ENCODE measurements around the gene ATP6V0A4. TPM values are rescaled to one million over a fixed set of nuclear protein-coding genes. Genes with fewer than 3 reads are reported as not detected.
A peak's percentile ranks its signal among the peaks of the same experiment; 100 is the strongest.

The ATP6V0A4 gene
- total RNA-seq, 1 experiment from 2014 or later: 1.1 TPM

DNA sequence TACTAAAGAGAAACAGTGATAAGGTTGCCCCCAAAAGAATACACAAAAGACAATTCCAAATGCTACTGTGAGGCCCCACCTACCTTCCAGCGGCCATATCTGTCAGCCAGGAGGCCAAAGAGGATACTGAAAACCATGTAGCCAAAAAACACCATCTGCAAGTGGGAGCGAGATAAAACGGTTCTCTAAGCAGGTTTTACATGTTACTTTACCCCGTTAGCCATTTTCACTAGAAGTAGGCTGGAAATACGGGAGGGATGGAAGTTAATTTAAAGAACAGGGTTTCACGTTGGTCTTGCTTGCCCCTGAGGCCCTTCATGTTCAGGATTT, 135.0 kb downstream of the ATP6V0A4 start (continued):
- TF ChIP-seq, protein P1, sequence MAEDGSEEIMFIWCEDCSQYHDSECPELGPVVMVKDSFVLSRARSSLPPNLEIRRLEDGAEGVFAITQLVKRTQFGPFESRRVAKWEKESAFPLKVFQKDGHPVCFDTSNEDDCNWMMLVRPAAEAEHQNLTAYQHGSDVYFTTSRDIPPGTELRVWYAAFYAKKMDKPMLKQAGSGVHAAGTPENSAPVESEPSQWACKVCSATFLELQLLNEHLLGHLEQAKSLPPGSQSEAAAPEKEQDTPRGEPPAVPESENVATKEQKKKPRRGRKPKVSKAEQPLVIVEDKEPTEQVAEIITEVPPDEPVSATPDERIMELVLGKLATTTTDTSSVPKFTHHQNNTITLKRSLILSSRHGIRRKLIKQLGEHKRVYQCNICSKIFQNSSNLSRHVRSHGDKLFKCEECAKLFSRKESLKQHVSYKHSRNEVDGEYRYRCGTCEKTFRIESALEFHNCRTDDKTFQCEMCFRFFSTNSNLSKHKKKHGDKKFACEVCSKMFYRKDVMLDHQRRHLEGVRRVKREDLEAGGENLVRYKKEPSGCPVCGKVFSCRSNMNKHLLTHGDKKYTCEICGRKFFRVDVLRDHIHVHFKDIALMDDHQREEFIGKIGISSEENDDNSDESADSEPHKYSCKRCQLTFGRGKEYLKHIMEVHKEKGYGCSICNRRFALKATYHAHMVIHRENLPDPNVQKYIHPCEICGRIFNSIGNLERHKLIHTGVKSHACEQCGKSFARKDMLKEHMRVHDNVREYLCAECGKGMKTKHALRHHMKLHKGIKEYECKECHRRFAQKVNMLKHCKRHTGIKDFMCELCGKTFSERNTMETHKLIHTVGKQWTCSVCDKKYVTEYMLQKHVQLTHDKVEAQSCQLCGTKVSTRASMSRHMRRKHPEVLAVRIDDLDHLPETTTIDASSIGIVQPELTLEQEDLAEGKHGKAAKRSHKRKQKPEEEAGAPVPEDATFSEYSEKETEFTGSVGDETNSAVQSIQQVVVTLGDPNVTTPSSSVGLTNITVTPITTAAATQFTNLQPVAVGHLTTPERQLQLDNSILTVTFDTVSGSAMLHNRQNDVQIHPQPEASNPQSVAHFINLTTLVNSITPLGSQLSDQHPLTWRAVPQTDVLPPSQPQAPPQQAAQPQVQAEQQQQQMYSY (CRISPR knock-in tag; IDR thresholded peaks at IDR 0.05): no peak
- TF ChIP-seq, protein P2, sequence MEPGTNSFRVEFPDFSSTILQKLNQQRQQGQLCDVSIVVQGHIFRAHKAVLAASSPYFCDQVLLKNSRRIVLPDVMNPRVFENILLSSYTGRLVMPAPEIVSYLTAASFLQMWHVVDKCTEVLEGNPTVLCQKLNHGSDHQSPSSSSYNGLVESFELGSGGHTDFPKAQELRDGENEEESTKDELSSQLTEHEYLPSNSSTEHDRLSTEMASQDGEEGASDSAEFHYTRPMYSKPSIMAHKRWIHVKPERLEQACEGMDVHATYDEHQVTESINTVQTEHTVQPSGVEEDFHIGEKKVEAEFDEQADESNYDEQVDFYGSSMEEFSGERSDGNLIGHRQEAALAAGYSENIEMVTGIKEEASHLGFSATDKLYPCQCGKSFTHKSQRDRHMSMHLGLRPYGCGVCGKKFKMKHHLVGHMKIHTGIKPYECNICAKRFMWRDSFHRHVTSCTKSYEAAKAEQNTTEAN (CRISPR knock-in tag; IDR thresholded peaks at IDR 0.05): no peak
- TF ChIP-seq, protein P3, sequence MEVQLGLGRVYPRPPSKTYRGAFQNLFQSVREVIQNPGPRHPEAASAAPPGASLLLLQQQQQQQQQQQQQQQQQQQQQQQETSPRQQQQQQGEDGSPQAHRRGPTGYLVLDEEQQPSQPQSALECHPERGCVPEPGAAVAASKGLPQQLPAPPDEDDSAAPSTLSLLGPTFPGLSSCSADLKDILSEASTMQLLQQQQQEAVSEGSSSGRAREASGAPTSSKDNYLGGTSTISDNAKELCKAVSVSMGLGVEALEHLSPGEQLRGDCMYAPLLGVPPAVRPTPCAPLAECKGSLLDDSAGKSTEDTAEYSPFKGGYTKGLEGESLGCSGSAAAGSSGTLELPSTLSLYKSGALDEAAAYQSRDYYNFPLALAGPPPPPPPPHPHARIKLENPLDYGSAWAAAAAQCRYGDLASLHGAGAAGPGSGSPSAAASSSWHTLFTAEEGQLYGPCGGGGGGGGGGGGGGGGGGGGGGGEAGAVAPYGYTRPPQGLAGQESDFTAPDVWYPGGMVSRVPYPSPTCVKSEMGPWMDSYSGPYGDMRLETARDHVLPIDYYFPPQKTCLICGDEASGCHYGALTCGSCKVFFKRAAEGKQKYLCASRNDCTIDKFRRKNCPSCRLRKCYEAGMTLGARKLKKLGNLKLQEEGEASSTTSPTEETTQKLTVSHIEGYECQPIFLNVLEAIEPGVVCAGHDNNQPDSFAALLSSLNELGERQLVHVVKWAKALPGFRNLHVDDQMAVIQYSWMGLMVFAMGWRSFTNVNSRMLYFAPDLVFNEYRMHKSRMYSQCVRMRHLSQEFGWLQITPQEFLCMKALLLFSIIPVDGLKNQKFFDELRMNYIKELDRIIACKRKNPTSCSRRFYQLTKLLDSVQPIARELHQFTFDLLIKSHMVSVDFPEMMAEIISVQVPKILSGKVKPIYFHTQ (CRISPR knock-in tag; IDR thresholded peaks at IDR 0.05): no peak
- no peak for TF ChIP-seq ZNF121 (CRISPR knock-in tag; IDR thresholded peaks at IDR 0.05)
- TF ChIP-seq, protein P4, sequence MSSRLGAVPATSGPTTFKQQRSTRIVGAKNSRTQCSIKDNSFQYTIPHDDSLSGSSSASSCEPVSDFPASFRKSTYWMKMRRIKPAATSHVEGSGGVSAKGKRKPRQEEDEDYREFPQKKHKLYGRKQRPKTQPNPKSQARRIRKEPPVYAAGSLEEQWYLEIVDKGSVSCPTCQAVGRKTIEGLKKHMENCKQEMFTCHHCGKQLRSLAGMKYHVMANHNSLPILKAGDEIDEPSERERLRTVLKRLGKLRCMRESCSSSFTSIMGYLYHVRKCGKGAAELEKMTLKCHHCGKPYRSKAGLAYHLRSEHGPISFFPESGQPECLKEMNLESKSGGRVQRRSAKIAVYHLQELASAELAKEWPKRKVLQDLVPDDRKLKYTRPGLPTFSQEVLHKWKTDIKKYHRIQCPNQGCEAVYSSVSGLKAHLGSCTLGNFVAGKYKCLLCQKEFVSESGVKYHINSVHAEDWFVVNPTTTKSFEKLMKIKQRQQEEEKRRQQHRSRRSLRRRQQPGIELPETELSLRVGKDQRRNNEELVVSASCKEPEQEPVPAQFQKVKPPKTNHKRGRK (CRISPR knock-in tag; IDR thresholded peaks at IDR 0.05; ENCODE audit: borderline replicate concordance): no peak
- no peak for TF ChIP-seq ZNF219 (CRISPR knock-in tag; IDR thresholded peaks at IDR 0.05; ENCODE audit: borderline replicate concordance)
- TF ChIP-seq, protein P5, sequence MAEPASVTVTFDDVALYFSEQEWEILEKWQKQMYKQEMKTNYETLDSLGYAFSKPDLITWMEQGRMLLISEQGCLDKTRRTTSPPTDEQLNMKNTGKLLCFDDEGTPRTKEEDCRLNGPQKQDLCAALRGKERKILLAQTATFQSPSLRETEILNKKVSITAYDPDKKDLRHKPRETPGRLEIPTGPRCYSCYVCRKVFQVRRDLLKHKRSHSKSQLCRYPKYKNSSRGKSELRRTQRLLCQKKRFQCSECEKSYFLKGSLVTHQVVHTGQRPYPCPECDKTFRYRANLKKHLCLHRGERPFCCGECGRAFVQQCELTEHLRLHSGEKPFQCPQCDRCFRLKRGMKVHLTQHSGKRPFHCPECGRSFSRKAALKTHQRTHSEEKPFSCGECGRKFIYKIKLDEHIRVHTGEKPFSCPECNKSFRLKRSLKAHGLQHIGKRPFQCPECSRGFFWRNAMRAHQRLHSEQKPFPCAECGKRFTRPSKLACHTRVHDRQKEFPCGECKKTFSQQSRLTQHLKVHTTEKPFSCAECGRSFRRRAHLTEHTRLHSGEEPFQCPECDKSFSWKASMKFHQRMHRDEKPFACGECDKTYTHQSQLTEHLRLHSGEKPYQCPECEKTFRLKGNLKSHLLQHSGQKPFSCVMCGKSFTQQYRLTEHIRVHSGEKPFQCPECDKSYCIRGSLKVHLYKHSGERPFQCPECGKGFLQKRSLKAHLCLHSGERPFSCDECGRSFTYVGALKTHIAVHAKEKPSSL (CRISPR knock-in tag; conservative IDR thresholded peaks at IDR 0.05): no peak
- TF ChIP-seq HMGA2 (CRISPR knock-in tag; IDR thresholded peaks at IDR 0.05): no peak
- no peak for TF ChIP-seq ETV6 (CRISPR knock-in tag; IDR thresholded peaks at IDR 0.05)

DNA sequence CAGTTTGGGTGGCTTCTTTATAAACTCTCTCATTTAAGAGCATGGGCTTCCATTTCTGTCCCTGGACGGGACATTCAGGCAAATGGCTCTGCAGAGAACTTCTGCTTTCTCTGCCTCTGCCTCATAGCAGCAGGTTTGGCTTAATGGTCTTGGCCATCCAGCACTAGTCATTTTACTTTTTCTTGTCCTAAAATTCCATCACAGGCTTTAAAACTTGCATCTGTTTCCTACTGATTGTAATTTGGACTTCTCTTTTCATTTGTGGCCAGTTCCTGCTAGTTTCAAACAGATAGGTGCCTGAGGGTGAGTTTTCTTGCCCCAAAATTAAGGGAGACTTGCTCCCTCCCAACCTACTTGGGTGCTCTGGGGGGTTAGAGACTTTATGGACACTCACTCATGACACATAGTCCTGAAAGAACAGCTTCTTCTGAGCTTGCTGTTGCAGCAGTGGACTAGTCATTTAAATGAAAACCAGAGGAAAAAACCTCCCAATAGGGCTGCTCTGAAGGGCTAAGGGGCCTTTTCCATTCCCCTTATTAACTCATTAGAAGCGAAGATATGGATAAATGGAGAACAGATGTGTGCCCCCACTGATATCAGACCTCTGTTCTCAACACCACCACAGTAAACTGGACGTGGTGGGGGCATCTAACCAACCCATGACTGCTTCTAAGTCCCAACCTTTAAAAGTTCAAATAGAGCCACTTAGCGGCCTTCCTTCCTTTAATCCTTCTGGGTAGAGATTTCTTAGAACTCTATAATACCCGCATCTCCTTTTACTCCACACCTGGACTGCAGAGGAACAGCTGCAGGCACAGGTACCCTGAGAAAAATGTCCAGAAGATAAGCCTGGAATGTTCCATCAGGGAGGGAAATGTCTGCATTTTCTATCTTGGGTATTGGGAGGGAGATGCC, 135.7 kb downstream of the ATP6V0A4 start:
- ChIA-PET CTCF (interaction anchor here (2.3 to 2.4 kb wide), 2 partner anchors 17 to 76 kb away, joined by 6 to 13 read pairs; no protein-coding TSS in a partner anchor), POLR2A (no interaction called here)
- DNase-seq (ENCODE audit: low spot score) (no peak), ATAC-seq (no peak)
- peaks cover 73% of the 10 kb centered on the region for H3K4me1 Mint-ChIP-seq
- TF ChIP-seq NR1H2 (CRISPR knock-in tag; IDR thresholded peaks at IDR 0.05) (no peak), ZNF121 (CRISPR knock-in tag; IDR thresholded peaks at IDR 0.05) (no peak), CREM (CRISPR knock-in tag; IDR thresholded peaks at IDR 0.05) (no peak), NR2C2 (CRISPR knock-in tag; IDR thresholded peaks at IDR 0.05) (no peak), ZNF671 (CRISPR knock-in tag; IDR thresholded peaks at IDR 0.05) (no peak), SOX15 (CRISPR knock-in tag; IDR thresholded peaks at IDR 0.05) (no peak), ZNF219 (CRISPR knock-in tag; IDR thresholded peaks at IDR 0.05; ENCODE audit: borderline replicate concordance) (no peak), ZNF396 (CRISPR knock-in tag; IDR thresholded peaks at IDR 0.05; ENCODE audit: borderline replicate concordance) (no peak), NFATC4 (CRISPR knock-in tag; IDR thresholded peaks at IDR 0.05) (no peak)
- TF ChIP-seq, protein P6, sequence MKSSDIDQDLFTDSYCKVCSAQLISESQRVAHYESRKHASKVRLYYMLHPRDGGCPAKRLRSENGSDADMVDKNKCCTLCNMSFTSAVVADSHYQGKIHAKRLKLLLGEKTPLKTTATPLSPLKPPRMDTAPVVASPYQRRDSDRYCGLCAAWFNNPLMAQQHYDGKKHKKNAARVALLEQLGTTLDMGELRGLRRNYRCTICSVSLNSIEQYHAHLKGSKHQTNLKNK (CRISPR knock-in tag; IDR thresholded peaks at IDR 0.05): no peak
- peaks cover 12% of the 10 kb centered on the region for H3K9me3 Mint-ChIP-seq
- peaks cover 3% of the 10 kb centered on the region; the same call in 1 of the 2 replicates for H3K36me3 Mint-ChIP-seq
- peak overlapping the region; percentile 17 for H3K27ac Mint-ChIP-seq
- H3K4me3 Mint-ChIP-seq: no peak overlapping the region
- no peaks in the 10 kb centered on the region; the same call in 1 of the 2 replicates for H3K27me3 Mint-ChIP-seq (ENCODE audit: low read depth)
